HG03045 (cell line): ENCODE results near the gene PIGM.

ENCODE experiments used
- ATAC-seq: cut with Tn5 transposase; IDR thresholded peaks from one replicate; pipeline ENCODE4 v1.9.1; 2021; ENCODE audit warnings: mild to moderate bottlenecking, moderate library complexity; ENCODE audit not compliant: unreplicated experiment

PIGM gene

GRCh38 chr1:159990005-159990404 is 41.8 kb downstream of the PIGM start:
- ATAC-seq = no peak

DNA sequence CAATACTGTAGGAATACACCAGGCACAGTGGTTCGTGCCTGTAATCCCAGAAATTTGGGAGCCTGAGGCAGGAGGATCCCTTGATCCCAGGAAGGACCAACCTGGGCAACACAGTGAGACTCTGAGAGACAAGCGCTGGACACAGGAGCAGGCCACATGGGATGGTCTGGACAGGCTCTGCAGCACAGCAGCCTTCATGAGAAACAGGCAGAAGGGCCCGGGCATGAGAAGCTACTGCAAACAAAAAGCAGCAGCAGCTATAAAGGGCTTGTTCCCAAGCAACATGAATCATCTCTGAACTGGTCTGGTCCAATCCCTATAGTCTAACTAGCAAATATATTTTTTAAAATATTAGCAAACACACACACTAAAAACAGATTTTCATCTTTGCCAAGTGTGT is 42.2 kb downstream of the PIGM start:
- ATAC-seq = no peak

DNA sequence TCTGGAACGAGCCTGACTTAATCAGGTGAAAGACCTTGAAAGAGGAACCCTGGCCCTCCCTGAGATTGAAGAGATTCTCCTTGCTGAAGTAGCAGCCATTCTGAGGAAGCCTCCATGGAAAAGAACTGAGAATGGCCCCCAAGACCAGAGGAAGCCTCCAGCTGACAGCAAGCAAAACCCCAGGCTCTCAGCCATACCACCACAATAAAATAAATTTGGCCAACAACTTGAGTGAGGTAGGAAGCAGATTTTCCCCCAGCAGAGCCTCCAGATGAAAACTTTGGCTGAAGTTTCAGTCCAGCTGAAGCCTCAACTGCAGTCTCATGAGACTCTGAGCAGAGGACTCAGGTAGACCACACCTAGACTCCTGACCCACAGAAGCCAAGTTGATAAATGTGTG is 43.8 kb downstream of the PIGM start:
- ATAC-seq = no peak

GRCh38 chr1:159987186-159987585 is 44.6 kb downstream of the PIGM start:
- no peak for ATAC-seq

- ATAC-seq = no peak
Observed at GRCh38 chr1:159986531-159986930, 45.3 kb downstream of the PIGM start.

- ATAC-seq = no peak
Observed at GRCh38 chr1:159986093-159986492, 45.7 kb downstream of the PIGM start.

GRCh38 chr1:159985473-159985872 is 46.3 kb downstream of the PIGM start:
- ATAC-seq = no peak

DNA sequence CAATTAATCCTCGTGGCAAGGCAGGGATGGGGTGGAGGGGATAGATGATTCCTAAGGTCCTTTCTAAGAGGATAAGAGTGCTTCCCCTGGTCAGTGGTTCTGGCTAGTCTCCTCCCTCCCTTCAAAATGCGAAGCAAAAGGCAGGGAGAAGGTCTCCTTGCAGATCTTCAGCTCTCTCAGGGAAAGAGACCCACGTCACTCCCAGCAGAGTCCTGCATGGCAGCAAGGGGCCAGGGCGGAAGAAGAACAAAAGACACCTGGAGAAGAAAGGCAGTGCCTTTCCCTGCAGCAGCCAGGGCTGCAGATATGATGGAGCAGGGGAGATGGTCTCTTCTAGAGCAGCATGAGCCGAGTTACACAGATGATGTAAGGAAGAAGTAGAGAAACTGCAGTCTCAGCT is 48.1 kb downstream of the PIGM start:
- no peak for ATAC-seq

DNA sequence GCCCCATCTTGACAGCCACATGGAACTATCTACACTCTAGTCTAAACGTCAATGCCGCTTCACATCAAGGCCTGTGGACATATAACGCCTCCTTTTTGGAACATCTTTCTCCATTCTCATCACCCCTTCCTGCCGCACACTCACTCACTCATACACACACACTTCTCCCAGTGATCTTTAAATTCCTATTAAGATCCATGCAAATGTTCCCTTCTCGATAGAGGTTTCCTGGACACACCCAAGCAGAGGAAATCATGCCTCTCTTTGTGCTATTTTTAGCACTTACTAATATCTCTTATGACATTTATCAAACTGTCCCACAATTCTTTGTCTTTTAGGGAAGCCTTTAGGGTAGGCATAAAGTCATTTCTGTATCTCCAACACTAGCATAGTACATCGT is 49.5 kb downstream of the PIGM start:
- ATAC-seq = no peak

GRCh38 chr1:159981351-159982055 is 50.3 kb downstream of the PIGM start:
- no peak for ATAC-seq

DNA sequence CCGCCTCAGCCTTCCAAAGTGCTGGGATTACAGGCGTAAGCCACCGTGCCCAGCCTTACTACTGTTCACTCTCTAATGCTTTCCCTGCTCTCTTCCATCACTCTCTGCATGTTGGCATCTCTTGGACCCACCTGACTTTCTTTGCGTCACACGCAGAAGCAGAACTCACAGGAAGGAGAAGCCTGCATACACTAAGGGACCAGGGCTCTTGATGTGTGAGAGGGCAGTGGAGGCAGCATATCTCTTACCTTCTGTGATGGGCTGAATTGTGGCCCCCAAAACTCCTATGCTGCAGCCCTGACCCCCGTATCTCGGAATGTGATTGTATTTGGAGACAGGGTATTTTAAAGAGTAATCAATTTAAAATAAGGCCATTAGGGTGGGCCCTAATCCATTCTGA is 51.0 kb downstream of the PIGM start:
- no peak for ATAC-seq

DNA sequence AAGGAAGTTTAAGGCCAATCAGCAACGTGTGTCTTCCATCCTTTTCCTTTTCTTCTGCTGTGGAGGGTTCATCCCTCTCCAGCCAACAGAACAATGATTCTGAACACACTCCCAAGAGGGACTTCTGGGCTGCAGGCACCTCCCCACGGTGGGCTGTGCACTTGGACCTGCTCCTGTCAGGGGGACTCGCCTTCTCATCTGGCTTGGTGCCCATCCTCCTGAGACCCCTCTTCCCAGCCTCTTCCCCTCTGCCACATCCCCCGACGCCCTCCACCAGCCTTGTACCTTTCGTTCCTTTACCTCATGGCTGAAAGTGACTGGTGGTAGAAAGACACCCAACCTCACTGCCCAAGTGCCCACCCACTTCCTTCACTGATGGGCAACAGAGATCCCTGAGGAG is 51.7 kb downstream of the PIGM start:
- ATAC-seq = no peak

DNA sequence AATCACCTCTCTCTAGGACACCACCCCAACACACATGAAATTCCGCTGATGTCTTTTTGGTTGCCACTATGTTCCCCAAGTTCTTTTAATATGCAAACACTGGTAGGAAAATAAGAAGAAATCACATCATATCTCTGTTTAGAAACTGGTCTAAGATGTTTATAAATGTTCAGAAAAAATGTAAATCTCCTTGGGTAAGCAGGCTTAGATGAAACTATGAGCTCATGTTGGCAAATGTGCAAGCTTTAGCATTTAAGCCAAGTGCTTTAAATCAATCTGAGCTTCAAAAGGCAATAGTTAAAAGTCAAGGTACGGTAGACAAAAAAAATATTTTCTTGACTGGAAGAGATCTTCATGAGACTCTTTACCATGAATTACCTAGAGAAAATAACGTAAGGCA is 52.5 kb downstream of the PIGM start:
- ATAC-seq = no peak

GRCh38 chr1:159978107-159978398 is 53.7 kb downstream of the PIGM start:
- no peak for ATAC-seq

DNA sequence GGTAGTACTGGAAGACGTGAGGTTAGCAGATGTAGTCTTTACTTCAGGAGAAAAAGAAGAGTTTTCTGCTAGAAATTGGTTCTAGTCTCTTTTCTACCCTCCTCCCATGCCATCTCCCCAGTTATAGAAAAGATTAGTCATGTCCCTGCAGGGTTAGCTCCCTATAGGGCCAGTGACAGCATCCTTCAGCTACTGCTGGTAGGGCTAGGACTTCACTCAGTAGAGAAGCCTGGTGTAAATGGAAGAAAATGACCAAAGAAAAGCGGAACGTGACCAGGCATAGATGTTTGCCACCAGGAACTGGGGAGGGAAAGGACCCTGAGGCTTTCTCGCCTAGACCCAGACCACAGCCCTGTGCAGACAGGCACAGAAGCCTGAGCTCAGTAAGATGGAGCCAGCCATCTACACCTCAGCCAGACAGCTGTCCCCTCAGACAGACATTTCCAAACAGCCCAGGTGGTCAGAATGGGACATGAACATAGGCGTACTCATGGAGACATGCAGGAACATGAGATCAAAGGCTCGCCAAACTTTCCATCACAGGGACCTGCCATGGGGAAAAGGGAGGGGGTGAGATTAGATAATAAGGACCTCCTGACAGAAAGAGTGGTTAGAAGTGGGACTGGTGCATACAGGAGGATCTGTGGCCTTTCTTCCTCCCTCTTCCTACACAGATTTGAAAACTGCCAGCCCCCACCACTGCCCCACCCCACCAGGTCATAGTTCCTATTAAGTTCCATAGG is 54.3 kb downstream of the PIGM start:
- no peak for ATAC-seq
